Measurements from ENCODE around the gene DOCK1.

GRCh38 chr10:127498087-127498486 lies 592.9 kb downstream of the DOCK1 start:
- TF ChIP-seq CTCF (conservative IDR thresholded peaks at IDR 0.05): no peak
- no peak for TF ChIP-seq ZFX (IDR thresholded peaks at IDR 0.05)

Data from C4-2B (cell line).